ENCODE data around the gene TMEM253. TPM values are rescaled to one million over a fixed set of nuclear protein-coding genes. Genes with fewer than 3 reads are reported as not detected.

Gene TMEM253
- total RNA-seq, 1 experiment from 2014 or later: 0.11 TPM

GRCh38 chr14:21112255-21112654 is 11.4 kb downstream of the TMEM253 start:
- DNase-seq (ENCODE audit: low read depth, low spot score): no peak
- in situ Hi-C loops (cut with HindIII; ENCODE audit: low pct_unique_long_range_greater_than_20kb, low sequenced_read_pairs): no loop called here

DNA sequence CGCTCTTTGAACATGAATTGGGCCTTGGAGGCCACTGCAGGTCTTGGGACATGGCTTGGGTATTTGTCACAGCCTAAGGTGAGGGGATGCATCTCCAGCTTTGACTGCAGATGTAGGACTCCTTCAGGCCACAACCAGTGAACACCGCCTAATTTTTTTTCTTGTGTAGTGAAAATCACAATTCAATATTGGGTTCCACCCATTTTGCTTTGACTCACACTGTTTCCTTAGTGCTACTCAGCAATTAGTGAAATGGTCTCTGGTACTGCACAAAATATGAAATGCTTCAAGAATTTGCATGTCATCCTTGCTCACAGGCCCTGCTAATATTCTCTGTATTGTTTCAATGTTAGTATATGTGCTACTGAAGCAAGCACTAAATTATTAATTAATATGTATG is 12.5 kb downstream of the TMEM253 start:
- in situ Hi-C loops (cut with HindIII; ENCODE audit: low pct_unique_long_range_greater_than_20kb, low sequenced_read_pairs): no loop called here
- DNase-seq (ENCODE audit: low read depth, low spot score): no peak

GRCh38 chr14:21118933-21119332 is 18.1 kb downstream of the TMEM253 start:
- DNase-seq (ENCODE audit: low read depth, low spot score): no peak
- in situ Hi-C loops (cut with HindIII; ENCODE audit: low pct_unique_long_range_greater_than_20kb, low sequenced_read_pairs): no loop called here

DNA sequence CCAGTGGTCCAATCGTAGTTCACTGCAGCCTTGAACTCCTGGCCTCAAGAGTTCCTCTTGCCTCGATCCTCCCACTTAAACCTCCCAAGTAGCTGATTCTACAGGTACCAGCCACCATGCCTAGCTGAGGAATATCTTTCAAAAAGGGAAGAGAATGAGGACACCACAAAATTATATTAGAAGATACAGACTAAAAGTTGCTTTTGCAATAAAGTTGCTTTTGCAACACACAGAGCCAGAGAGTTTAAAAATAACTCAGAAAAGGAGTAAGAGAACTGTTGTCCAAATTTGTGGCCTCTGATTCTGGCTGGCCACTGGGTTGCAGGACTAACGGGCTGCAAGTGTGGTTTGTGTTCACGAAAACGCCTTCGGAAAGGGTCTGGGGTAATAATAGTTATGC is 19.8 kb downstream of the TMEM253 start:
- DNase-seq (ENCODE audit: low read depth, low spot score): no peak
- in situ Hi-C loops (cut with HindIII; ENCODE audit: low pct_unique_long_range_greater_than_20kb, low sequenced_read_pairs): no loop called here

DNA sequence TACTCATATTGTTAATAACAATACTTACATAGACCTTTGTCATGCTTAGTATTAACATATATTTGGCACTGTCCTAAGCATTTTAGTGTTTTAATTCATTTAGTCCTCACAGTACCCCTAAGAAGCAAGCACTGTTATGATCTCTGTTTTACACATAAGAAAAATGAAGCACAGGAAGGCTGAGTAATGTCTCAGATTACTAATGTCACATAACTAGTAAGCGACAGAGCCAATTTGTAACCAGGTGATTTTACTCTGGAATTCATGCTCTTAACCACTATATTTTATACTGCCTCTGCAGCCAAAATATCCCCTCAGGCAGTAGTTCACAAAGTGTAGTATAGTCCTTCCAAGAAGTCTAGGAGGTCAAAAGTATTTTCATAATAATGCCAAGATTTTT is 20.3 kb downstream of the TMEM253 start:
- no peak for DNase-seq (ENCODE audit: low read depth, low spot score)
- in situ Hi-C loops (cut with HindIII; ENCODE audit: low pct_unique_long_range_greater_than_20kb, low sequenced_read_pairs): no loop called here

- no peak for DNase-seq (ENCODE audit: low read depth, low spot score)
- in situ Hi-C loops (cut with HindIII; ENCODE audit: low pct_unique_long_range_greater_than_20kb, low sequenced_read_pairs): no loop called here
Measured at GRCh38 chr14:21123429-21123828, 22.6 kb downstream of the TMEM253 start.

DNA sequence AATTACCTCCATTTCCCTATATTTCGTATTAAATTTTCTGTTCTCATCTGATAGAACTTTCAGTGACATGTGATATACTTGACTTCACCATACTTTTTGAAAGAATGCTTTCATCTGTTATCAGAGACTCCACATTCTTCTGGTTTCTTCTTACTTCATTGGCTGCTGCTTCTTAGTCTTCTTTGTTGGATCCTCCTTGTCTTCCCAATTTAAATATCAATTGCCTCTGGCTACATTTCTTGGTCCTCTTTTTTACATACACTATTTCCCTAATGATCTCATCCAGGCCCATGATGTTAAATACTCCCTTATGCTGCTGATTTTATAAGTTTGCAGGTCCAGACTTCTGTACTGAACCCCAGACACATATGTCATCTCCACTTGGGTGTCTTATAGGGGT is 33.0 kb downstream of the TMEM253 start:
- DNase-seq (ENCODE audit: low read depth, low spot score): peak; percentile 83
- in situ Hi-C loops (cut with HindIII; ENCODE audit: low pct_unique_long_range_greater_than_20kb, low sequenced_read_pairs): no loop called here

DNA sequence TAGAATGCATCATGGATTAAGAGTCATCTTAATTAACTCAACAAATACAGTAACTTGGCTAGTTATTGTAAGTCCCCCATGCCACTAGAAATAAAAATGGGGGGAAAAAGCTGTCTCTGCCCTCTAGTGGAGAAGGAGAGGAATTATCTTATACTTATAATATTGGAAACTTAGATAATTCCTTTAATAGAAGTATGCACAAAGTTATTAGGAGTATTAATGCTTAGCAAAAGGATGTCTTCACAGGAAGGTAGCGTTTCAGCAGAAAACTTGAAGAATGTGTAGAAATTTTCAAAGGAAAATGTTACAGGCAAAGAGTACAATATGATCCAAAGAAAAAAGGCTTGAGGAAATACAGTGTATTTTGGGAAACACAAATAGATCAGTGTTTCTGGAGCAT is 35.2 kb downstream of the TMEM253 start:
- in situ Hi-C loops (cut with HindIII; ENCODE audit: low pct_unique_long_range_greater_than_20kb, low sequenced_read_pairs): no loop called here
- DNase-seq (ENCODE audit: low read depth, low spot score): peak; percentile 40

DNA sequence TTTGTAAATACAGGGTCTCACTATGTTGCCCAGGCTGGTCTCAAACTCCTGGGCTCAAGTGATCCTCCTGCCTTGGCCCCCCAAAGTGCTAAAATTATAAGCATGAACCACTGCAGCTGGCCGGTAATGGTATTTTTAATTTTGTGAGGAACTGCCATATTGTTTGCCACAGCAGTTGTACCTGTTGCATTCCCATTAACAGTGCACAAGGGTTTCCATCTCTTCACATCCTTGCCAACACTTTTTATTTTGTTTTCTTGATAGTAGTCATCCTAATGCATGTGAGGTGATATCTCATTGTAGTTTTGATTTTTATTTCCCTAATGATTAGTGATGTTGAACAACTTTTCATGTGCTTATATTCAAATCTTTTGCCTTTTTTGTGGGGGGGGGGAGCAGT is 41.5 kb downstream of the TMEM253 start:
- DNase-seq (ENCODE audit: low read depth, low spot score): no peak
- in situ Hi-C loops (cut with HindIII; ENCODE audit: low pct_unique_long_range_greater_than_20kb, low sequenced_read_pairs): no loop called here

DNA sequence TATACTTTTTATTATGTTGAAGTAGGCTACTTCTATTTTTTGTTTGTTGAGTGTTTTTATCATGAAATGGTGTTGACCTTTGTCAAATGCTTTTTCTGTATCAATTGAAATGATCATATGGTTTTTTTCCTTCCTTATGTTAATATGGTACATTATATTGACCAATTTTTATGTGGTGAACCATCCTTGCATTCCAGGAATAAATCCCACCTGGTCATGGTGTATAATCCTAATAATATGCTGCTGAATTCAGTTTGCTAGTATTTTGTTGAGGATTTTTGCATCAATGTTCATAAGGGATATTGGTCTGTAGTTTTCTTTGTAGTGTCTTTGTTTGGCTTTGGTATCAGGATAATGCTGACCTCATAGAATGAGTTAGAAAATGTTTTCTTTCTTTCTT is 44.6 kb downstream of the TMEM253 start:
- no peak for DNase-seq (ENCODE audit: low read depth, low spot score)
- in situ Hi-C loops (cut with HindIII; ENCODE audit: low pct_unique_long_range_greater_than_20kb, low sequenced_read_pairs): no loop called here

DNA sequence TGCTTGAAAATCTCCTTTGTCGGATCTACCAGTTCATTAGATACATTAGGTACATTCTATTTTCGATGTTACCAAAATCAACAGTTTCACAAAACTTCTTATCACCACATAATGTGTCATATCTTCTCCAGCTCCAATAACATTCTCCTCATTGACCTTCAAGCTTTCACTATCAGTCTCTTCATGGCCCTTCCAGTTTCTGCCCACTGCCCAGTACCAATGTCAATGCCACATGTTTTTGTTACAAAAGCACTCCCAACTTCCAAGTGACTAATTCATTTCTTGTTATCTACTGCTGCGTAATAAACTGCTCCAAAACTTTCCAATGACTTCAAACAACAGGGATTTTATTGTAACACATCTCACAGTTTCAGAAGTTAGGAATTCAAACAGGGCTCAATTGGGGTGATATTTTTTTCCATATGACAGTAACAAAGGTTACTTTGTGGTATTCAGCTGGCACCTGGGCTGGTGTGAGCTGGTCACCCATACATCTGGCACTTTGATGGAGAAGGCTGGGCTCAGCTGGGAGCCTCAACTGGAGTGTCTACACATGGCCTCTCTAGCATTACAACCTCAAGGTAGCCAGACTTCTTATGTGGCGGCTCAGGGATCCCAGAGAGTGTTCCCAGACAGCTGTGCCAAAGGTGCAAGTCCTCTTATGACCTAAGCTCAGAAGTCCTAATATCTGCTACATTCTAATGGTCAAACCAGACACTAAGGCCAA is 48.9 kb downstream of the TMEM253 start:
- no peak for DNase-seq (ENCODE audit: low read depth, low spot score)
- in situ Hi-C loops (cut with HindIII; ENCODE audit: low pct_unique_long_range_greater_than_20kb, low sequenced_read_pairs): no loop called here

Small RNAs within 50 kb of the gene (small RNA-seq; reads per million reads assigned to genes)
- 0 reads per million in 2 experiments for gene RNU6-252P

Other genes starting within 250 kb of the TMEM253 start
- gene RNASE3, start 209.7 kb upstream of the TMEM253 start, total RNA-seq (2014; rRNA removed; shearing (Covaris generic)): not detected in 2 replicates
- not detected in 2 replicates for gene RNASE2, start 145.6 kb upstream of the TMEM253 start, total RNA-seq (2014; rRNA removed; shearing (Covaris generic))
- gene METTL17, start 111.1 kb upstream of the TMEM253 start, total RNA-seq (2014; rRNA removed; shearing (Covaris generic)): 38.0 and 47.1 TPM in 2 replicates
- not detected in 2 replicates for gene SLC39A2, start 101.8 kb upstream of the TMEM253 start, total RNA-seq (2014; rRNA removed; shearing (Covaris generic))
- gene NDRG2, start 76.0 kb upstream of the TMEM253 start, total RNA-seq (2014; rRNA removed; shearing (Covaris generic)): 12.0 and 13.4 TPM in 2 replicates
- not detected in 2 replicates for gene TPPP2, start 70.8 kb upstream of the TMEM253 start, total RNA-seq (2014; rRNA removed; shearing (Covaris generic))
- not detected in 2 replicates for gene RNASE13, start 66.3 kb upstream of the TMEM253 start, total RNA-seq (2014; rRNA removed; shearing (Covaris generic))
- gene RNASE7, start 58.7 kb upstream of the TMEM253 start, total RNA-seq (2014; rRNA removed; shearing (Covaris generic)): not detected in 2 replicates
- not detected in 2 replicates for gene RNASE8, start 43.2 kb upstream of the TMEM253 start, total RNA-seq (2014; rRNA removed; shearing (Covaris generic))
- 16.0 and 19.7 TPM in 2 replicates for gene ARHGEF40, start 30.8 kb upstream of the TMEM253 start, total RNA-seq (2014; rRNA removed; shearing (Covaris generic))
- gene ZNF219, start 2.4 kb upstream of the TMEM253 start, total RNA-seq (2014; rRNA removed; shearing (Covaris generic)): 5.5 and 5.9 TPM in 2 replicates
- gene OR5AU1, start 55.0 kb downstream of the TMEM253 start, total RNA-seq (2014; rRNA removed; shearing (Covaris generic)): not detected in 2 replicates
- 520 and 523 TPM in 2 replicates for gene HNRNPC, start 168.4 kb downstream of the TMEM253 start, total RNA-seq (2014; rRNA removed; shearing (Covaris generic))
- 0.08 and 0.21 TPM in 2 replicates for gene RPGRIP1, start 179.0 kb downstream of the TMEM253 start, total RNA-seq (2014; rRNA removed; shearing (Covaris generic))